K562 (cell line): Measurements from ENCODE around the gene B3GALT6. TPM values are rescaled to one million over a fixed set of nuclear protein-coding genes. Genes with fewer than 3 reads are reported as not detected.
A peak's percentile ranks its signal among the peaks of the same experiment; 100 is the strongest.

Experiments
- ASH1L ChIP-seq: fragments of 450-650 bp; IDR thresholded peaks from 2 replicates; pipeline ENCODE4 v1.6.1; 2018; ENCODE audit warnings: borderline replicate concordance, mild to moderate bottlenecking, low read depth; ENCODE audit not compliant: partially characterized antibody
- ATF1 ChIP-seq, 2 experiments: fragments of 450-650 bp in 1 of 2; IDR thresholded peaks; 2 replicates each; pipeline ENCODE4 v1.6.1; 2016; ENCODE audit warnings: missing compliant biosample characterization in 1 of 2, missing genetic modification characterization in 1 of 2
- CHD1 ChIP-seq: fragments of 200-600 bp; sonication (generic); IDR thresholded peaks from one replicate; pipeline ENCODE4 v1.6.1; 2012; ENCODE audit warnings: mild to moderate bottlenecking, moderate library complexity, low read length, inconsistent platforms
- CHD2 ChIP-seq: IDR thresholded peaks from 2 replicates; pipeline ENCODE4 v1.6.1; 2011; ENCODE audit warnings: low read depth, low read length
- CREB1 ChIP-seq, 2 experiments: sonication (generic) in 1 of 2; formaldehyde crosslinking in 1 of 2; IDR thresholded peaks; 2 replicates each; pipeline versions ENCODE4 v1.6.1 to v1.8.0; 2012 to 2022; ENCODE audit warnings: inconsistent platforms in 1 of 2, mild to moderate bottlenecking in 1 of 2, missing genetic modification reagents in 1 of 2, moderate library complexity in 1 of 2
- HLTF ChIP-seq: fragments of 450-650 bp; IDR thresholded peaks from 2 replicates; pipeline ENCODE4 v1.6.1; 2016
- PCBP2 ChIP-seq: fragments of 200-400 bp; formaldehyde crosslinking; IDR thresholded peaks from 2 replicates; pipeline ENCODE4 v1.6.1; 2018; ENCODE audit warnings: low read length, low read depth, mild to moderate bottlenecking, moderate library complexity; ENCODE audit not compliant: poor library complexity, severe bottlenecking
- RB1 ChIP-seq: fragments of 450-650 bp; IDR thresholded peaks from 2 replicates; pipeline ENCODE4 v1.6.1; 2017; ENCODE audit warnings: low read depth, mild to moderate bottlenecking
- RBFOX2 ChIP-seq: fragments of 200-400 bp; formaldehyde crosslinking; IDR thresholded peaks from 2 replicates; pipeline ENCODE4 v1.6.1; 2017; ENCODE audit warnings: low read depth, mild to moderate bottlenecking, low read length, moderate library complexity
- RBM34 ChIP-seq: fragments of 200-400 bp; formaldehyde crosslinking; IDR thresholded peaks from 2 replicates; pipeline ENCODE4 v1.6.1; 2018; ENCODE audit warnings: low read length, borderline replicate concordance; ENCODE audit not compliant: insufficient read depth
- RFX1 ChIP-seq: fragments of 450-650 bp; IDR thresholded peaks from 2 replicates; pipeline ENCODE4 v1.6.1; 2016; ENCODE audit warnings: mild to moderate bottlenecking, moderate library complexity
- SMARCC2 ChIP-seq: fragments of 450-650 bp; IDR thresholded peaks from 2 replicates; pipeline ENCODE4 v1.6.1; 2017; ENCODE audit warnings: antibody characterized with exemption, moderate library complexity, mild to moderate bottlenecking, low read depth
- TAF15 ChIP-seq: fragments of 200-400 bp; formaldehyde crosslinking; IDR thresholded peaks from 2 replicates; pipeline ENCODE4 v1.6.1; 2017; ENCODE audit warnings: mild to moderate bottlenecking, low read depth, low read length, moderate library complexity
- XRCC3 ChIP-seq: fragments of 450-650 bp; IDR thresholded peaks from 2 replicates; pipeline ENCODE4 v1.6.1; 2017; ENCODE audit warnings: mild to moderate bottlenecking, moderate library complexity
- ZNF143 ChIP-seq: sonication (generic); formaldehyde crosslinking; IDR thresholded peaks from 2 replicates; pipeline ENCODE4 v1.9.0; 2022; ENCODE audit warnings: mild to moderate bottlenecking, missing genetic modification reagents
- ZNF212 ChIP-seq: fragments of 450-650 bp; formaldehyde crosslinking; IDR thresholded peaks from 2 replicates; pipeline ENCODE4 v1.4.0; 2020; ENCODE audit warnings: mild to moderate bottlenecking
- ZNF561 ChIP-seq: fragments of 450-650 bp; formaldehyde crosslinking; conservative IDR thresholded peaks from 2 replicates; pipeline ENCODE4 v1.4.0; 2020; ENCODE audit warnings: mild to moderate bottlenecking, moderate library complexity
- polyA plus RNA-seq, 8 experiments: library from polyadenylated mRNA; depleted of rRNA in 4 of 8; stranded (reverse) in 5 of 8; unstranded in 3 of 8; fragments of >200 nt; fragmentation: Nextera tagmentation in 2 of 8; fragmentation: Illumina TruSeq in 1 of 8; extraction: Ambion mirVana in 2 of 8; extraction: Trizol in 1 of 8; gene quantifications; 2 replicates each; pipeline versions ENCODE4 v1.2.1 to v1.2.3, GENCODE V29; 2011 to 2014; ENCODE audit warnings: inconsistent platforms in 1 of 8, missing spikeins in 1 of 8
- total RNA-seq, 7 experiments: library from RNA; depleted of rRNA in 6 of 7; stranded (reverse); fragments of >200 nt in 6 of 7; fragmentation: Illumina TruSeq in 2 of 7; extraction: Trizol in 2 of 7; gene quantifications; 2 replicates each; pipeline versions ENCODE4 v1.2.1 to v1.2.3, GENCODE V29; 2011 to 2021; ENCODE audit warnings: low replicate concordance in 1 of 7
- TF ChIP-seq, protein P1 (sequence below): IDR thresholded peaks from 2 replicates; pipeline ENCODE4 v1.6.1; 2014; ENCODE audit warnings: antibody characterized with exemption
- TF ChIP-seq, protein P2 (sequence below): sonication (generic); formaldehyde crosslinking; IDR thresholded peaks from 2 replicates; pipeline ENCODE4 v1.8.0; 2022; ENCODE audit warnings: mild to moderate bottlenecking, missing genetic modification reagents, borderline replicate concordance
- TF ChIP-seq, protein P3 (sequence below), 3 experiments: fragments of 200-800 bp in 1 of 3; sonication (Bioruptor generic) in 1 of 3; sonication (generic) in 1 of 3; formaldehyde crosslinking in 1 of 3; IDR thresholded peaks; 2 replicates each; pipeline versions ENCODE4 v1.6.1 to v1.8.0; 2016 to 2022; ENCODE audit warnings: mild to moderate bottlenecking in 2 of 3, missing compliant biosample characterization in 2 of 3, missing genetic modification characterization in 2 of 3, missing genetic modification reagents in 1 of 3
- TF ChIP-seq, protein P4 (sequence below): fragments of 250-450 bp; sonication (Bioruptor Pico); IDR thresholded peaks from 2 replicates; pipeline ENCODE4 v1.8.0; 2022; ENCODE audit warnings: inconsistent platforms

B3GALT6 gene
- total and polyA plus RNA-seq, 9 of the 15 experiments (the other 6 are each of a cell fraction or from before 2014, with no cell fraction given): 0.68 to 29.8 (median 9.9) TPM

GRCh38 chr1:1232796-1233566, 944 bp downstream of the B3GALT6 start (continued):
- TF ChIP-seq ATF1 (CRISPR knock-in tag; IDR thresholded peaks at IDR 0.05) (no peak), ATF1 (tag; IDR thresholded peaks at IDR 0.05) (no peak), CHD1 (no peak), CREB1 (IDR thresholded peaks at IDR 0.05) (no peak), CREB1 (CRISPR knock-in tag; IDR thresholded peaks at IDR 0.05) (no peak), RFX1 (no peak), ASH1L (no peak), HLTF (no peak), ZNF561 (CRISPR knock-in tag) (no peak), ZNF212 (CRISPR knock-in tag) (no peak), RB1 (0 out of 2 replicates have a peak, but pooled peaks have one; percentile 14), TAF15 (no peak), XRCC3 (no peak), RBM34 (0 out of 2 replicates have a peak, but pooled peaks have one; percentile 61), SMARCC2 (no peak), ZNF143 (CRISPR knock-in tag) (peak; percentile 7; the same call in 1 of the 2 replicates), RBFOX2 (peak; percentile 66), CHD2 (no peak), PCBP2 (no peak)
- TF ChIP-seq, protein P1, sequence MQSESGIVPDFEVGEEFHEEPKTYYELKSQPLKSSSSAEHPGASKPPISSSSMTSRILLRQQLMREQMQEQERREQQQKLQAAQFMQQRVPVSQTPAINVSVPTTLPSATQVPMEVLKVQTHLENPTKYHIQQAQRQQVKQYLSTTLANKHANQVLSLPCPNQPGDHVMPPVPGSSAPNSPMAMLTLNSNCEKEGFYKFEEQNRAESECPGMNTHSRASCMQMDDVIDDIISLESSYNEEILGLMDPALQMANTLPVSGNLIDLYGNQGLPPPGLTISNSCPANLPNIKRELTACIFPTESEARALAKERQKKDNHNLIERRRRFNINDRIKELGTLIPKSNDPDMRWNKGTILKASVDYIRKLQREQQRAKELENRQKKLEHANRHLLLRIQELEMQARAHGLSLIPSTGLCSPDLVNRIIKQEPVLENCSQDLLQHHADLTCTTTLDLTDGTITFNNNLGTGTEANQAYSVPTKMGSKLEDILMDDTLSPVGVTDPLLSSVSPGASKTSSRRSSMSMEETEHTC: no peak
- TF ChIP-seq, protein P2, sequence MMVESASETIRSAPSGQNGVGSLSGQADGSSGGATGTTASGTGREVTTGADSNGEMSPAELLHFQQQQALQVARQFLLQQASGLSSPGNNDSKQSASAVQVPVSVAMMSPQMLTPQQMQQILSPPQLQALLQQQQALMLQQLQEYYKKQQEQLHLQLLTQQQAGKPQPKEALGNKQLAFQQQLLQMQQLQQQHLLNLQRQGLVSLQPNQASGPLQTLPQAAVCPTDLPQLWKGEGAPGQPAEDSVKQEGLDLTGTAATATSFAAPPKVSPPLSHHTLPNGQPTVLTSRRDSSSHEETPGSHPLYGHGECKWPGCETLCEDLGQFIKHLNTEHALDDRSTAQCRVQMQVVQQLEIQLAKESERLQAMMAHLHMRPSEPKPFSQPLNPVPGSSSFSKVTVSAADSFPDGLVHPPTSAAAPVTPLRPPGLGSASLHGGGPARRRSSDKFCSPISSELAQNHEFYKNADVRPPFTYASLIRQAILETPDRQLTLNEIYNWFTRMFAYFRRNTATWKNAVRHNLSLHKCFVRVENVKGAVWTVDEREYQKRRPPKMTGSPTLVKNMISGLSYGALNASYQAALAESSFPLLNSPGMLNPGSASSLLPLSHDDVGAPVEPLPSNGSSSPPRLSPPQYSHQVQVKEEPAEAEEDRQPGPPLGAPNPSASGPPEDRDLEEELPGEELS: no peak
- TF ChIP-seq, protein P3, sequence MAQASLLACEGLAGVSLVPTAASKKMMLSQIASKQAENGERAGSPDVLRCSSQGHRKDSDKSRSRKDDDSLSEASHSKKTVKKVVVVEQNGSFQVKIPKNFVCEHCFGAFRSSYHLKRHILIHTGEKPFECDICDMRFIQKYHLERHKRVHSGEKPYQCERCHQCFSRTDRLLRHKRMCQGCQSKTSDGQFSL (CRISPR knock-in tag; IDR thresholded peaks at IDR 0.05): peak; percentile 71; the same call in 1 of the 2 replicates
- TF ChIP-seq, protein P3 (tag; IDR thresholded peaks at IDR 0.05): peak; percentile 12 to 51; a peak in 1 of 4 replicates
- TF ChIP-seq, protein P4, sequence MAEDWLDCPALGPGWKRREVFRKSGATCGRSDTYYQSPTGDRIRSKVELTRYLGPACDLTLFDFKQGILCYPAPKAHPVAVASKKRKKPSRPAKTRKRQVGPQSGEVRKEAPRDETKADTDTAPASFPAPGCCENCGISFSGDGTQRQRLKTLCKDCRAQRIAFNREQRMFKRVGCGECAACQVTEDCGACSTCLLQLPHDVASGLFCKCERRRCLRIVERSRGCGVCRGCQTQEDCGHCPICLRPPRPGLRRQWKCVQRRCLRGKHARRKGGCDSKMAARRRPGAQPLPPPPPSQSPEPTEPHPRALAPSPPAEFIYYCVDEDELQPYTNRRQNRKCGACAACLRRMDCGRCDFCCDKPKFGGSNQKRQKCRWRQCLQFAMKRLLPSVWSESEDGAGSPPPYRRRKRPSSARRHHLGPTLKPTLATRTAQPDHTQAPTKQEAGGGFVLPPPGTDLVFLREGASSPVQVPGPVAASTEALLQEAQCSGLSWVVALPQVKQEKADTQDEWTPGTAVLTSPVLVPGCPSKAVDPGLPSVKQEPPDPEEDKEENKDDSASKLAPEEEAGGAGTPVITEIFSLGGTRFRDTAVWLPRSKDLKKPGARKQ (CRISPR knock-in tag): no peak
